HG03135 (cell line): ENCODE results near the gene NCKAP5.

ENCODE experiments used
- ATAC-seq: cut with Tn5 transposase; IDR thresholded peaks from one replicate; pipeline ENCODE4 v1.9.1; 2021; ENCODE audit warnings: mild to moderate bottlenecking, moderate library complexity; ENCODE audit not compliant: unreplicated experiment

Gene NCKAP5

DNA sequence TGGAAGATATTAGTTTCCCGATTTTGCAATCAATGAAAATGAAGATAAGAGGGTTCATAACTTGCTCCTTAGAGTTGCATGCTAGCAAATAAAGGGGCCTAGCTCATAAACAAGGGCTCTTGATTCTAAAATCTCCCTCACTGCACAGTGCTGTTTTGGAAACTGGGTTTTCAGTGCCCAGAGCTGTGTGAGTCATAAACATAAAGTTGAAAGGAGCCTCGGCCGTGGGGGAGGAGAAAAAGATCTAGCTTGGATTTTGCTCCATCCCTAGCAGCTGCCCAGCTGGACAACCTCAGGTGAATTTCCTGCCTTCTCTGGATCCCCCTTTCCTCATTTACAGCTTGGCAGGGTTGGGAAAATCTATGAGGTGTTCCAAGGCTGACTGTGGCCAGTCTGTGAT lies 940.7 kb downstream of the NCKAP5 start:
- ATAC-seq: no peak

DNA sequence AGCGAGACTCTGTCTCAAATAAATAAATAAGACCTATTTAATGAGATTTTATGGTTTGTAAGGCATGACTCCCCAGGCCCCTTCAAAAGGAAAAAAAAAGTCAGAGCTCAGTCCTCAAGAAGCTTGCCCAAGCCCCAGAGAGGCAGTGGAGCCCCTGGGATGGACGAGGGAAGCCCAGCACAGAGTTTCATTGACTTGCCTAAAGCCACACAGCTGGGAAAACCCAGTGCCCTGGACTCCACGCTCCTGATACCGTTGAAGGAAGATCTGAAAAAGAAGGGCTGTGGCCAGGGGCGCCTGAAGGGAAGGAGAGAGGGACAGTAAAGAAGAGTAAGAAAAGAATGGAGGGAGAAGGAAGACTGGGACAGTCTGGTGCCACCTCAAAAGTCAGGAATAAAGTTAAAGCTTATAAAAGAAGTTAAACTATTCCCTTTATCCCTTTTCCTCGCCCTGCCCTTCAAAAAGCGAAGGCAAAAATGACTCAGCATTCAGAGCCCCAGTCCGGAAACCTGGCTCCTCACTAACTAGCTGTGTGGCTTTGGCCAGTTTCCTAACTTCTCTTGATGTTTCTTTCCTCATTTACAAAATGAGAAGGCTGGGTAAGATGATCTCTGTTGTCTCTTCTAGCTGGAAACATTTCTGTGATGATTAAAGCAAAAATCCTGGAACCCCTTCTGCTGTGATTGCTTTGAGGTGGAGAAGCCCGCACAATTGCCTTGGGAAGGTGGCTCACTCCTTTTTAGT lies 945.0 kb downstream of the NCKAP5 start:
- no peak for ATAC-seq
